GM18951 (cell line): Measurements from ENCODE around the gene CXADR.

Experiments
- POLR2A ChIP-seq: IDR thresholded peaks from 4 replicates; pipeline ENCODE4 v1.6.1; 2011; ENCODE audit warnings: mild to moderate bottlenecking; ENCODE audit not compliant: insufficient read length, insufficient read depth; ENCODE audit errors: extremely low read depth
- in situ Hi-C: fragments of 300-500 bp; cut with MboI; formaldehyde crosslinking; loops from one replicate; pipeline ENCODE4 v1.12.0; 2022; ENCODE audit warnings: low sequenced_read_pairs, mixed read lengths, inconsistent platforms; ENCODE audit not compliant: unreplicated experiment

Gene CXADR

GRCh38 chr21:17539743-17540341 is 27.0 kb downstream of the CXADR start:
- in situ Hi-C loops, result no loop called here

GRCh38 chr21:17540530-17540929 is 27.7 kb downstream of the CXADR start:
- in situ Hi-C loops, result no loop called here
- TF ChIP-seq POLR2A, result no peak

More at GRCh38 chr21:17539743-17540341, 27.0 kb downstream of the CXADR start:
- no peak for TF ChIP-seq POLR2A

- in situ Hi-C loops, result no loop called here
- no peak for TF ChIP-seq POLR2A
Observed at GRCh38 chr21:17542371-17543011, 29.6 kb downstream of the CXADR start.

DNA sequence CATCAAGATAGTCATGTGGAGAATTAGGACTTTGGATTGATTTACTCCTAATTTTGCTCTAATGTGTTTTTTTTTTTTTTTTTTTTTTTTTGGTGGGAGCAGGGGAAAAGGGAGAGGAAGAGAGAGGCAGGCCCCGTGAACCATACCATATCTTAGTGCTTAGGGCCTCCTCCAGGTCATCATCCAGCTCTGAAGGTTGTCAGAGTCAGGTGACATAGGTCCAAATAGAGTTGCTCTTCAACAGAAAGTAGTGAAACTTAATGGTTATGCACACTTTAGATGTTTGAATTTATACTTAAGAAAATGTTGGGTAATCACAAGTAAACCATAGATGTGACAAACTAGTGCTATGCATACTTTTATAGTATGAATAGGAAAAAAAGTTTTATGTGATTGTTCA is 32.2 kb downstream of the CXADR start:
- no peak for TF ChIP-seq POLR2A
- in situ Hi-C loops, result no loop called here

- TF ChIP-seq POLR2A, result no peak
- in situ Hi-C loops, result no loop called here
Observed at GRCh38 chr21:17548262-17548661, 35.4 kb downstream of the CXADR start.

DNA sequence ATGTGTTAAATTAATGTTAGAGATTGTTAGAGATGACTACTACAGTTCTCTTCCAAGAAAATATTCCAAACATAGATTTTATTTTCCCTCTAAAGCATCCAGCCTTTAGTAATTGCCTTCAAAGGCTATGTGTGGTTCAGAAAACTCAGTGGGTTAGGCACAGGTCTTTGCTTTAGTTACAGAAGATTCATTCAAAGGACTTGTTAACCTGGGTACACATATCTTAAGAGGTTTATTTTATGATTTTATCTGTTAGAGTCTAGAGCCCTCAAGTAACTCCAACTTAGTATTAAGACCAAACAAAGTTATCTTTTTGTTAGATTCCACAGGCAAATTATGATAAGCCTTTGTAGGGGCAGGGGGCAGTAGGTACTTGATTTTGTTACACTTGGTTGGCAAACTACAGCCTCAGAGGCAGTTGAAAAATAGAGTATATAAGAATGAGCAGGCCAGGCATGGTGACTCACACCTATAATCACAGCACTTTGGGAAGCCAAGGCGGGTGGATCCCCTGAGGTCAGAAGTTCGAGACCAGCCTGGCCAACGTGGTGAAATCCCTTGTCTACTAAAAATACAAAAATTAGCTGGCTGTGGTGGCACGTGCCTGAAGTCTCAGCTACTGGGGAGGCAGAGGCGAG is 37.9 kb downstream of the CXADR start:
- TF ChIP-seq POLR2A, result no peak
- in situ Hi-C loops, result no loop called here

GRCh38 chr21:17552410-17552809 is 39.6 kb downstream of the CXADR start:
- no peak for TF ChIP-seq POLR2A
- in situ Hi-C loops, result no loop called here

- in situ Hi-C loops, result no loop called here
- TF ChIP-seq POLR2A, result no peak
Observed at GRCh38 chr21:17554120-17554519, 41.3 kb downstream of the CXADR start.

GRCh38 chr21:17554679-17555465 is 42.0 kb downstream of the CXADR start:
- in situ Hi-C loops, result no loop called here
- TF ChIP-seq POLR2A, result no peak

GRCh38 chr21:17560377-17561025 is 47.7 kb downstream of the CXADR start:
- in situ Hi-C loops, result no loop called here
- no peak for TF ChIP-seq POLR2A

GRCh38 chr21:17570786-17571185 is 57.9 kb downstream of the CXADR start:
- in situ Hi-C loops, result no loop called here
- no peak for TF ChIP-seq POLR2A

GRCh38 chr21:17572431-17572830 is 59.6 kb downstream of the CXADR start:
- TF ChIP-seq POLR2A, result no peak
- in situ Hi-C loops, result no loop called here

DNA sequence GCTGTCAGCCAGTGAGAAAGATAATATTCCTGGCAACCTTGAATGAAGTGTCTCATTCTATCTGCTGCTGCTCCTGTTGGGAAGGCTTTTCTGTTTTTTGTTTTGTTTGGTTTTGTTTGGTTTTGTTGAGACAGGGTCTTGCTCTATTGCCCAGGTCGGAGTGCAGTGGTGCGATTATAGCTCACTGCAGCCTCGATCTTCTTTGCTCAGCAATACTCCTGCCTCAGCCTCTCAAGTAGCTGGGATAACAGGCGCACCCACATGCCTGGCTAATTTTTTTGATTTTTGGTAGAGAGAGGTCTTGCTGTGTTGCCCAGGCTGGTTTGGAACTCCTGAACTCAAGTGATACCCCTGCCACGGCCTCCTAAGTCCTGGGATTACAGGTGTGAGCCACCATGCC is 62.2 kb downstream of the CXADR start:
- in situ Hi-C loops, result no loop called here
- TF ChIP-seq POLR2A, result no peak
